ENCODE results near the gene BICD1.

The BICD1 gene

DNA sequence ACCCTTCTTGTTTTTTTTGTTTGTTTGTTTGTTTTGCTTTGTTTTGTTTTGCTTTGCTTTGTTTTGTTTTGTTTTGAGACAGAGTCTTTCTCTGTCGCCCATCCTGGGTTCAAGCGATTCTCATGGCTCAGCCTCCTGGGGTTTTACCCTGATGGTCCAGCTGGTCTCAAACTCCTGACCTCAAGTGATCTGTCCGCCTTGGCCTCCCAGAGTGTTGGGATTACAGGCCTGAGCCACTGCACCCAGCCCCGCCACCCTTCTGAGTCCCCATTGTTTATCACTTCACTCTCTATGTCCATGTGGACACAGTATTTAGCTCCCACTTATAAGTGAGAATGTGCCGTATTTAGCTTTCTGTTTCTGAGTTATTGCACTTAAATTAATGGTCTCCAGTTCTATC is 36.9 kb upstream of the BICD1 start:
- TF ChIP-seq, protein P1, sequence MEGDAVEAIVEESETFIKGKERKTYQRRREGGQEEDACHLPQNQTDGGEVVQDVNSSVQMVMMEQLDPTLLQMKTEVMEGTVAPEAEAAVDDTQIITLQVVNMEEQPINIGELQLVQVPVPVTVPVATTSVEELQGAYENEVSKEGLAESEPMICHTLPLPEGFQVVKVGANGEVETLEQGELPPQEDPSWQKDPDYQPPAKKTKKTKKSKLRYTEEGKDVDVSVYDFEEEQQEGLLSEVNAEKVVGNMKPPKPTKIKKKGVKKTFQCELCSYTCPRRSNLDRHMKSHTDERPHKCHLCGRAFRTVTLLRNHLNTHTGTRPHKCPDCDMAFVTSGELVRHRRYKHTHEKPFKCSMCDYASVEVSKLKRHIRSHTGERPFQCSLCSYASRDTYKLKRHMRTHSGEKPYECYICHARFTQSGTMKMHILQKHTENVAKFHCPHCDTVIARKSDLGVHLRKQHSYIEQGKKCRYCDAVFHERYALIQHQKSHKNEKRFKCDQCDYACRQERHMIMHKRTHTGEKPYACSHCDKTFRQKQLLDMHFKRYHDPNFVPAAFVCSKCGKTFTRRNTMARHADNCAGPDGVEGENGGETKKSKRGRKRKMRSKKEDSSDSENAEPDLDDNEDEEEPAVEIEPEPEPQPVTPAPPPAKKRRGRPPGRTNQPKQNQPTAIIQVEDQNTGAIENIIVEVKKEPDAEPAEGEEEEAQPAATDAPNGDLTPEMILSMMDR (IDR thresholded peaks at IDR 0.05; ENCODE audit: control insufficient read depth, extremely low read depth, insufficient read depth) = no peak
- DNase-seq (ENCODE audit: low read depth) = no peak
- no peak overlapping the region for H3K4me3 ChIP-seq (ENCODE audit: low read depth, low read length)

DNA sequence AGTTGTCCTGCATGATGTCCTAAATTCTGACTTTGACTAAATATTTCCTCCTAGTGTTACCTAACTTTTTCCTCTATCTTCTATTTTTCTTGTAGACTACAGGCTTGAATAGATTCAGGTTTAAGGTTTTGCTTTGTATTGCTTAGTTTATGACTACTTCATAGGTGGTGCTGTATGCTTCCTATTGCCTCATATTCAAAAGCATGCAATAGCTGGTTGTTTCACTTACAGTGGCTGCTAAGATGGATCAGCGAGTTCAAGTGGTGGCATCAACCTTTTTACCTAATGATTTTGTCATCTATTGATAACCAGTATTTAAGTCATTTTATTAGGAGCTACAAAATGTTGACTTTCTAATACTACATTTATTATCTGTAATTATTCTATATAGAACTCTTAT is 36.3 kb upstream of the BICD1 start:
- no peak overlapping the region for H3K4me3 ChIP-seq (ENCODE audit: low read depth, low read length)
- TF ChIP-seq, protein P1 (IDR thresholded peaks at IDR 0.05; ENCODE audit: control insufficient read depth, extremely low read depth, insufficient read depth) = no peak
- DNase-seq (ENCODE audit: low read depth) = no peak

DNA sequence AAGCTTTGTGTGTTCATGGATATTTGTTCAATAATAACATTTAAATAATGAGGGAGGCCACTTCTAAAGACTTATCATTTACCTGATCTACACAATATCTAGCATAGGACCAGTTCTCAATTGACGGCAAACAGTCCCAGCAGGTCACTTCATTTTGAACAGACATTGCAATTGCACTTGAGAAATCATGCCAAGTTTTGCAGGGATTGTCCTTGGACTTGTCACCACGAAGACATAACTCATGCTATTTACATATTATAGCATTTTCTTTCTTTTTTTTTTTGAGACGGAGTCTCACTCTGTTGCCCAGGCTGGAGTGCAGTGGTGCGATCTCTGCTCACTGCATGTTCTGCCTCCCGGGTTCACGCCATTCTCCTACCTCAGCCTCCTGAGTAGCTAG is 34.5 kb upstream of the BICD1 start:
- no peak for DNase-seq (ENCODE audit: low read depth)
- no peak overlapping the region for H3K4me3 ChIP-seq (ENCODE audit: low read depth, low read length)
- TF ChIP-seq, protein P1 (IDR thresholded peaks at IDR 0.05; ENCODE audit: control insufficient read depth, extremely low read depth, insufficient read depth) = no peak

DNA sequence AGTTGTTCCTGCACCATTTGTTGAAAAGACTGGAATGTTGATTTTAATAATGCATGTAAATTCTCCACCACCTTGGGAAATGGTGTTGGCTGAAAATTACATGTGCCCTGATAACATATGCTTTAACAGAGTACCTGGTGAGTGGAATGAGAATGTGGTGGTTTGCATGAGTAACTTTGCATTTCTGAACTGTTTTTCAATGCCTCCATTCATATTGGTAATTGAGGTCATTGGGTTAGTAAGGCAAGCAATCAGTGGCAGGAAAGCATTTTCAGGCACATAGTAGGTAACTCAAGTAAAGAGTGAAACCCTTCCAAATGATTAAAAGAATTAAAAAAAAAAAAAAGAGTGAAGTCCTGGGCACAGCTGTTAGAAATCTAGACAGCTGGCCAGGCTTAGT is 32.2 kb upstream of the BICD1 start:
- no peak for DNase-seq (ENCODE audit: low read depth)

DNA sequence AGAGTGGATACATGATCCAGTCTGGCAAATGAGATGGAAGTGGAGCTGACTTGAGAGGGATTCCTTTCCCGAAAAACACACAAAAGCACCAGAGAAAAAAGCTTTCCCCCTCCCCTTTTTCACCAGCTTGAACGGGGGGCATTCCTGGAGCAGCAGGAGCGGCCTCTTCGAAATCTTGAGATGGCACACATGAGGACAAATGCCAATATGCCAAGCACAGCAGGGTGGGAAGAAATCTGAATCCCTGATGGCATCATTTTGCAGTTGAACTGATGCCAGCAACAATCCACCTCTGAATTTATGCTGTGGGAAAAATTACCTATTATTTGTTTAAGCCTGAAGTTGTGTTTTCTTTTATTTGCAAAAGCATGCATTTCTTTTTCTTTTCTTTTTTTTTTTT is 29.7 kb upstream of the BICD1 start:
- DNase-seq (ENCODE audit: low read depth) = no peak
- no peak overlapping the region for H3K4me3 ChIP-seq (ENCODE audit: low read depth, low read length)
- TF ChIP-seq, protein P1 (IDR thresholded peaks at IDR 0.05; ENCODE audit: control insufficient read depth, extremely low read depth, insufficient read depth) = no peak

More for the DNA sequence above, 32.2 kb upstream of the BICD1 start:
- H3K4me3 ChIP-seq (ENCODE audit: low read depth, low read length) = no peak overlapping the region
- TF ChIP-seq, protein P1 (IDR thresholded peaks at IDR 0.05; ENCODE audit: control insufficient read depth, extremely low read depth, insufficient read depth) = no peak

DNA sequence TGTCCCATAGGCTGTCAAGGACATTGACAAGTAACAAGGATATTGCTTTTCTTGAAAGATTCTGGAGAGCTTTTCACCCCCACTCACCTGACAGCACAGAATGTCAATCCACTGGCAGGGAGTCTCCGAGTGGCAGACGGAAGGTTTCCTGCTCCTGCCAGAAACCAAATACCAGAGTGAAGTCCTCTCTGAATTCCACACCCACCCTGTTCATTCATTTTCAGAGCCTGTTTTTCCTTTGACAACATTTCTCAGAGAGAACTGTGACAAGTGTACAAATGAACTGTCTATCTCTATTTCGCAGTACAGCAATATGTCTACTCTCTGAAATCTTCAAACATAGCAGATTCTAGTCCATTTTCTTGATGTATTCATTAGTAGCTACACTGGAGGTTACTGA is 26.2 kb upstream of the BICD1 start:
- TF ChIP-seq, protein P1 (IDR thresholded peaks at IDR 0.05; ENCODE audit: control insufficient read depth, extremely low read depth, insufficient read depth) = no peak
- no peak for DNase-seq (ENCODE audit: low read depth)
- no peak overlapping the region for H3K4me3 ChIP-seq (ENCODE audit: low read depth, low read length)

DNA sequence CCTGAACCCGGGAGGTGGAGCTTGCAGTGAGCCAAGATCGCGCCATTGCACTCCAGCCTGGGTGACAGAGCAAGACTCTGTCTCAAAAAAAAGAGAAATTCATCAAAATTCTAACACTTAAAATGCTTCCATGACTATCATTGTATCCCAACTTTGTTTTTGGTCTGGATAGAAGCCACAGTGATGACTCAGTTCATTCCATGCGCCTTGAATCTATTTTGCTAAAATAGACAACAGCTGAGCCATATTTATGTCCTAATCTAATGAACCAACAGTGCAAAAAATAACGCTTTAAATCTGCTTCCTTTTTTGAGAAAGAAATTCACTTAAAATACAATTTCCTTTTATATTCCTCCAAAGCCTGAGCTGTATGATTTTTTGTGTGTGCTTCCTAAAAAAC is 23.2 kb upstream of the BICD1 start:
- H3K4me3 ChIP-seq (ENCODE audit: low read depth, low read length) = no peak overlapping the region
- DNase-seq (ENCODE audit: low read depth) = no peak
- TF ChIP-seq, protein P1 (IDR thresholded peaks at IDR 0.05; ENCODE audit: control insufficient read depth, extremely low read depth, insufficient read depth) = no peak
